HS-27A (cell line): ENCODE results near the gene APBB2.
"Not testable (repeated sequence)": the region's sequence is repeated elsewhere in the genome, so short reads cannot be mapped to it uniquely, and the experiment has no call there.

Experiments
- DNase-seq: peaks from one replicate; pipeline ENCODE4 v3.0.0-alpha.2; 2012; ENCODE audit warnings: low read depth, missing footprints

Gene APBB2

DNA sequence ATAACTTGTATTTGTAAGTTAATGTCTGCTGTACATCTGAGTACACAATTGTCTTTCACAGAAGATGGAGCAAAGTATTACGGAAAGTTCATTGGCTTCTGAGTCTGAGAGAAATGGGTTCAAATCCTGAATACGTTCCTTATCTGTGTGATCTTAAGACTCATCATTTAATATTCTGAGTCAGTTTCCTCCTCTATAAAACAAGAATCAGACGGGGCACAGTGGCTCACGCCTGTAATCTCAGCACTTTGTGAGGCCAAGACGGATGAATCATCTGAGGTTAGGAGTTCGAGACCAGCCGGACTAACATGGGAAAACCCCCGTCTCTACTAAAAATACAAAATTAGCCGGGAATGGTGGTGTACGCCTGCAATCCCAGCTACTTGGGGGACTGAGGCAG, 57.8 kb downstream of the APBB2 start:
- DNase-seq: no peak

- DNase-seq: no peak
Observed at GRCh38 chr4:41155194-41155830, 59.0 kb downstream of the APBB2 start.

DNA sequence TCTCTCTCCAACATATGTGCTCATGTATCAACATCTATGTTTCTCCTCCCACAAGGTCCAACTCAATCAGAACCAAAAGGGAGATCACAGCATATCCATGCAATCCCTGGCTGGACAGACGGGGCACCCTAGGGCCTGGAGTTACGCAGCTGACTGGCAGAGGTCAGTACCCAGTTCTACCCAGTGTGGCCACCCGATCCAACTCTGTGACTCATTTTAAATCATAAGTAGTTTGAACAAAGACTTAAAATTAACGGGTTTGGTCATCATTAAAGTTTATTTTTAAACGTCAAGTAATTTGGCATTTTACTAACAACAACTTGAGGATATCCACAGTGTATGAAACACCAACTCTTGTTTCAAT, 59.5 kb downstream of the APBB2 start:
- DNase-seq: no peak

DNA sequence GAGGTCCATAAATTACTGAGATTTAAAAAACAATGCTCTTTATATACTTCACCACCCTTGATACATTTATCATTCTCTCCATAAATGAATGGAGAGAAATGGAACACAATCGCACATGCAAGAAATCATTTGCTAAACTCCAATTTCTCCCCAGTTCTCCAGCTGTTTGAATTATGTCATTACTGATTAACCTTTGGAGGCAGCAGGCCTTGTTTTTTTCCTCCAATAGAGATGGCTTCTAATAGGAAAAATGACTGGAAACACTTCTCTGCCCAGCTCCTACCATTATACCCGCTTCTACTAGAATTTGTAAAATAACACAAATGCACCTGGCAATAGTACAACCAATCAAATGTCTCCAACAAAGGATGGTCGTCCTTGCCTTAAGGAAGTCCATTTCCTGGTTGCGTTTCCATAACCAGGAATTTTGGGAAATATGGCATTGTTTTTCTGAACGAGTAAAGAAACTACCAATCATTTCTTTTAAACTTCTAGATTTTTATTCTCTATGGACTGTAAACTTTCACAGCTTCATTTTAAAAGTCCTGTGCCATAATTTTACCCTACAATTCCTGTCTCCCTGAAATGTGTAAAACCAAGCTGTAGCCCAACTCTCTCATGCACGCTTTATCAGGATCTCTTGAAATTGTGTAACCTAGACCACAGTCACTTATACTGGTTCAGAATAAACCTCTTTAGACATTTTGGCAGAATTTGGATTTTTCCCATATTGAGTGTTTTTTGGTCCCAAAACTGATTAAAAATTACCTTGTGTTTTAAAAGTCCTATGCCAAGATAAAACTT, 60.1 kb downstream of the APBB2 start:
- DNase-seq: no peak

DNA sequence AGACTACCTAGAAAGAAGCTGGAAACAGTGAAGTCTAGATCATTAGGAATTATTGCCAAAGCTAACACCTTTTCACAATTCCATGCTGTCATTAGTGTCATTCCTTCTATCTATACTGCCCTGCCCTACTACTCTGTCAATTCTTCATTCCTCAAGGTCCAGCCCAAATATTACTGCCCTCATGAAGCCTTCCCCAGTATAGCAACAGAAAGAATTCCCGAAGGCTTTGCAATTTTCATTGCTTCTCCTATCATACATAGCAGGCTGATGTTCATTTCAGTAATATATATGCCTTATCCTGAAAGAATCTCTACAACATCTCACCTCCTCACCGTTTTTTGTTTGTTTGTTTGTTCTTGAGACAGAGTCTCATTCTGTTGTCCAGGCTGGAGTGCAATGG, 63.9 kb downstream of the APBB2 start:
- no peak for DNase-seq

DNA sequence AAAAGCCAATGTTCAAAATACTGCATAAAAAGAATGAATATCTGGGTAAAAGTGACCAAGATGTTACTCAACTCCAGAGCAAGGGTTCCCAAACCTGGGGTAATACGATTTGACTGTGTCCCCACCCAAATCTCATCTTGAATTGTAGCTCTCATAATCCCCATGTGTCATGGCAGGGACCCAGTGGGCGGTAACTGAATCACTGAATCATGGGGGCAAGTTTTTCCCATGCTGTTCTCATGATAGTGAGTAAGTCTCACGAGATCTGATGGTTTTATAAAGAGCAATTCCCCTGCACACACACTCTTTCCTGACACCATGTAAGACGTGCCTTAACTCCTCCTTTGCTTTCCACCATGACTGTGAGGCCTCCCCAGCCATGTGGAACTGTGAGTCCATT, 64.8 kb downstream of the APBB2 start:
- not testable (repeated sequence) for DNase-seq

- DNase-seq: no peak
Observed at GRCh38 chr4:41148931-41149330, 65.4 kb downstream of the APBB2 start.

GRCh38 chr4:41148292-41148691, 66.0 kb downstream of the APBB2 start:
- DNase-seq: no peak

GRCh38 chr4:41147570-41147969, 66.8 kb downstream of the APBB2 start:
- DNase-seq: not testable (repeated sequence)

GRCh38 chr4:41146716-41147506, 67.4 kb downstream of the APBB2 start:
- no peak for DNase-seq

- DNase-seq: no peak
Observed at GRCh38 chr4:41146196-41146595, 68.1 kb downstream of the APBB2 start.

GRCh38 chr4:41145571-41146078, 68.7 kb downstream of the APBB2 start:
- DNase-seq: no peak

- DNase-seq: no peak
Observed at GRCh38 chr4:41144812-41145211, 69.5 kb downstream of the APBB2 start.

GRCh38 chr4:41144040-41144379, 70.3 kb downstream of the APBB2 start:
- DNase-seq: no peak

GRCh38 chr4:41143311-41144039, 70.9 kb downstream of the APBB2 start:
- peak; percentile 92 for DNase-seq

GRCh38 chr4:41142376-41143310, 71.7 kb downstream of the APBB2 start:
- DNase-seq: no peak

GRCh38 chr4:41141900-41142299, 72.4 kb downstream of the APBB2 start:
- DNase-seq: no peak

DNA sequence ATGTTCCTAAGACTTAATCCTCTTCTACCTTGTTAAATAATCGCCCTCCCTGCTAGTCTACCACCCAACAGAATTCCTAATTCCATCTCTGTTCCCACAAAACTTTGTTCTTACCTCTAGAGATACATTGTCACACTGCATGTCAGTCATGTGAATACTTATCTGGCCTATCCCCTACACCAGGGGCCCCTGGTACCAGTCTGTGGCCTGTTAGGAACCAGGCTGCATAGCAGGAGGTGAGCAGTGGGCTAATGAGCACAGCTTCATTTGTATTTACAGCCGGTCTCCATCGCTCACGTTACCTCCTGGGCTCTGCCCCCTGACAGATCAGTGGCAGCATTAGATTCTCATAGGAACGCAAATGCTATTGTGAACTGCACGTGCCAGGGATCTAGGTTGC, 73.9 kb downstream of the APBB2 start:
- DNase-seq: no peak

DNA sequence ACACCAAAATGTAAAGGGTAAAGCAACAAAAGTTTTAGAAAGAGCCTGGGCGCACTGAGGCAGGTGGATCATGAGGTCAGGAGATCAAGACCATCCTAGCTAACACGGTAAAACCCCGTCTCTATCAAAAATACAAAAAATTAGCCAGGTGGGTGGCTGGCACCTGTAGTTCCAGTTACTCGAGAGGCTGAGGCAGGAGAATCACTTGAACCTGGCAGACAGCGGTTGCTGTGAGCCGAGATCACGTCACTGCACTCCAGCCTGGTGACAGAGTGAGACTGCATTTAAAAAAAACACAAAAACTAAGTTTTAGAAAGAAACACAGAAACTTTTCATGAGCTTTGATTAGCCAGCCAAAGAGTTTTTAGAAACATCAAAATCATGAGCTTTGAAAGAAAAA, 76.5 kb downstream of the APBB2 start:
- DNase-seq: no peak

DNA sequence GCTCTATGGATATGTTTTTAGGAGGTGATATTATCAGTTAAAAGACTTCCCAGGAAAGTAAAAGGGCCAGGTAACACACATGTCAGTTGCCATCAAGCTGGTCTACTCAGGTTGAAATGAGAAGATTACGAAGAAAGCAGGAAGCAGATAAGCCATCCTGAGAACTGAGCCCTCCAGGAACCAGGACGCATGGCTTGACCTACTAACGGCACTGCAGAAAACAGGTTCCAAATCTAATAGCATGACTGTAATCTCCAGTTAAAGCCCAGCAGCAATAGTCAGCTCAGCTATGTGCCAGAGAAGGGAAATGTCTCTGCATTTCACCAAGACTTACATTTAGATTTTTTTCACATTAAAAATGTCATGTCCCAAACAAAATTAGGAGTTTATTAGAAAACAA, 77.9 kb downstream of the APBB2 start:
- DNase-seq: no peak

GRCh38 chr4:41135801-41136200, 78.5 kb downstream of the APBB2 start:
- no peak for DNase-seq
